ENCODE measurements around the gene IRF5. TPM values are rescaled to one million over a fixed set of nuclear protein-coding genes. Genes with fewer than 3 reads are reported as not detected.

IRF5 gene
- total RNA-seq, 1 experiment from 2014 or later: 0.66 TPM

DNA sequence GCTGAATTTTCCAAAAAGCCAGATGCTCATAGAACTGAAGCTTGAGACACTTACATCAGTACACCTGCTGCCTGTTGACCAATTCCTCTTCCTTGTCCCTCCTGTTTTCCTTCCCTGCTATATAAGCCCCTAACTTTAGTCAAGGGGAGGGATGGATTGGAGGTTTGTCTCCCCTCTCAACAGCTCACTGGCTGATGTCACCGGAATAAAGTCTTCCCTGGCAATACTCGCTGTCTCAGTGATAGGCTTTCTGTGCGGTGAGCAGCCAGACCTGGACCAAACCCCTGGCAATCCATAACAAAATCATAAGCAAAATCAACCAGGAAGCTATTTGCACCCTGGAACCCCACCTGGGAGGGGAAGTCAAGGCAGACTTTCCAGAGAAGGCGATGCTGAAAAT lies 929 bp upstream of the IRF5 start (continued):
- TF ChIP-seq ATF6 (CRISPR knock-in tag; IDR thresholded peaks at IDR 0.05): no peak
- TF ChIP-seq, protein P1, sequence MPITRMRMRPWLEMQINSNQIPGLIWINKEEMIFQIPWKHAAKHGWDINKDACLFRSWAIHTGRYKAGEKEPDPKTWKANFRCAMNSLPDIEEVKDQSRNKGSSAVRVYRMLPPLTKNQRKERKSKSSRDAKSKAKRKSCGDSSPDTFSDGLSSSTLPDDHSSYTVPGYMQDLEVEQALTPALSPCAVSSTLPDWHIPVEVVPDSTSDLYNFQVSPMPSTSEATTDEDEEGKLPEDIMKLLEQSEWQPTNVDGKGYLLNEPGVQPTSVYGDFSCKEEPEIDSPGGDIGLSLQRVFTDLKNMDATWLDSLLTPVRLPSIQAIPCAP (CRISPR knock-in tag; IDR thresholded peaks at IDR 0.05): no peak

DNA sequence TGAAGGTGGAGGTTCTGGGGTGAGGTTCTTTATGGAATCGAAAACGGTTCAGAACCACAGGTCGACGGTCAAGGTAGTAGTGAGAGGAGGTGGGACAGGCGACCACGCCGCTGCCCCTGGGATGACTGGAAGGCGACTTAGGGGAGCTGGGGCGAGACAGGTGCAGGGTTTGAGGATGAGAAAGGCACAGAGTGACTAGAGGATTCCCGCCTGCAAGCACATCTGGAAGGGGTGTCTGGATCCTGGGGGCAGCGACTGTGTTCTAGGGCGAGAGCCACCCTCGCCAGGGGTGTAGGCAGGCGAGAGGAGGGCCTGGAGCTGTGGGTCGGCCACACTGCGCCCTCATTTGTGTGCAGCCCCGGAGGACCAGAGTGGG lies 468 bp upstream of the IRF5 start:
- POLR2A ChIA-PET: no interaction called here
- Mint-ChIP-seq H3K36me3 (no peaks in the 10 kb centered on the region), H3K4me3 (peak overlapping the region; percentile 65), H3K9me3 (no peaks in the 10 kb centered on the region), H3K27ac (no peak overlapping the region), H3K4me1 (peaks cover 14% of the 10 kb centered on the region), H3K27me3 (ENCODE audit: low read depth) (peaks cover 72% of the 10 kb centered on the region)
- no peak for TF ChIP-seq NR2C2 (CRISPR knock-in tag; IDR thresholded peaks at IDR 0.05)
- TF ChIP-seq SMAD3 (CRISPR knock-in tag; IDR thresholded peaks at IDR 0.05; ENCODE audit: borderline replicate concordance): 0 out of 2 replicates have a peak, but pooled peaks have one; percentile 24
- CTCF ChIA-PET: interaction anchor here (0.6 to 2.7 kb wide), 6 partner anchors 10 to 1336 kb away, joined by 3 to 29 read pairs (median 4); no protein-coding TSS in a partner anchor
- no peak; the same call in 1 of the 2 replicates for ATAC-seq
- no peak for DNase-seq (ENCODE audit: low spot score)

- H3K27ac Mint-ChIP-seq: no peak overlapping the region
- TF ChIP-seq ATF3 (CRISPR knock-in tag; conservative IDR thresholded peaks at IDR 0.05) (no peak), ZNF671 (CRISPR knock-in tag; IDR thresholded peaks at IDR 0.05) (no peak), ZNF396 (CRISPR knock-in tag; IDR thresholded peaks at IDR 0.05; ENCODE audit: borderline replicate concordance) (no peak), GRHL2 (CRISPR knock-in tag; IDR thresholded peaks at IDR 0.05; ENCODE audit: insufficient replicate concordance, severe bottlenecking) (no peak), SP1 (CRISPR knock-in tag; conservative IDR thresholded peaks at IDR 0.05) (no peak), RELA (CRISPR knock-in tag; IDR thresholded peaks at IDR 0.05; ENCODE audit: borderline replicate concordance) (no peak), ARID4B (CRISPR knock-in tag; IDR thresholded peaks at IDR 0.05; ENCODE audit: borderline replicate concordance) (no peak), ZBTB21 (CRISPR knock-in tag; IDR thresholded peaks at IDR 0.05; ENCODE audit: borderline replicate concordance) (no peak), ELF4 (CRISPR knock-in tag; IDR thresholded peaks at IDR 0.05; ENCODE audit: low read depth) (no peak), IRF2 (CRISPR knock-in tag; IDR thresholded peaks at IDR 0.05; ENCODE audit: borderline replicate concordance, low read depth) (no peak)
- TF ChIP-seq, protein P2, sequence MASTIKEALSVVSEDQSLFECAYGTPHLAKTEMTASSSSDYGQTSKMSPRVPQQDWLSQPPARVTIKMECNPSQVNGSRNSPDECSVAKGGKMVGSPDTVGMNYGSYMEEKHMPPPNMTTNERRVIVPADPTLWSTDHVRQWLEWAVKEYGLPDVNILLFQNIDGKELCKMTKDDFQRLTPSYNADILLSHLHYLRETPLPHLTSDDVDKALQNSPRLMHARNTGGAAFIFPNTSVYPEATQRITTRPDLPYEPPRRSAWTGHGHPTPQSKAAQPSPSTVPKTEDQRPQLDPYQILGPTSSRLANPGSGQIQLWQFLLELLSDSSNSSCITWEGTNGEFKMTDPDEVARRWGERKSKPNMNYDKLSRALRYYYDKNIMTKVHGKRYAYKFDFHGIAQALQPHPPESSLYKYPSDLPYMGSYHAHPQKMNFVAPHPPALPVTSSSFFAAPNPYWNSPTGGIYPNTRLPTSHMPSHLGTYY (CRISPR knock-in tag; IDR thresholded peaks at IDR 0.05): no peak
- TF ChIP-seq, protein P3, sequence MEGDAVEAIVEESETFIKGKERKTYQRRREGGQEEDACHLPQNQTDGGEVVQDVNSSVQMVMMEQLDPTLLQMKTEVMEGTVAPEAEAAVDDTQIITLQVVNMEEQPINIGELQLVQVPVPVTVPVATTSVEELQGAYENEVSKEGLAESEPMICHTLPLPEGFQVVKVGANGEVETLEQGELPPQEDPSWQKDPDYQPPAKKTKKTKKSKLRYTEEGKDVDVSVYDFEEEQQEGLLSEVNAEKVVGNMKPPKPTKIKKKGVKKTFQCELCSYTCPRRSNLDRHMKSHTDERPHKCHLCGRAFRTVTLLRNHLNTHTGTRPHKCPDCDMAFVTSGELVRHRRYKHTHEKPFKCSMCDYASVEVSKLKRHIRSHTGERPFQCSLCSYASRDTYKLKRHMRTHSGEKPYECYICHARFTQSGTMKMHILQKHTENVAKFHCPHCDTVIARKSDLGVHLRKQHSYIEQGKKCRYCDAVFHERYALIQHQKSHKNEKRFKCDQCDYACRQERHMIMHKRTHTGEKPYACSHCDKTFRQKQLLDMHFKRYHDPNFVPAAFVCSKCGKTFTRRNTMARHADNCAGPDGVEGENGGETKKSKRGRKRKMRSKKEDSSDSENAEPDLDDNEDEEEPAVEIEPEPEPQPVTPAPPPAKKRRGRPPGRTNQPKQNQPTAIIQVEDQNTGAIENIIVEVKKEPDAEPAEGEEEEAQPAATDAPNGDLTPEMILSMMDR (IDR thresholded peaks at IDR 0.05): no peak
- TF ChIP-seq, protein P4, sequence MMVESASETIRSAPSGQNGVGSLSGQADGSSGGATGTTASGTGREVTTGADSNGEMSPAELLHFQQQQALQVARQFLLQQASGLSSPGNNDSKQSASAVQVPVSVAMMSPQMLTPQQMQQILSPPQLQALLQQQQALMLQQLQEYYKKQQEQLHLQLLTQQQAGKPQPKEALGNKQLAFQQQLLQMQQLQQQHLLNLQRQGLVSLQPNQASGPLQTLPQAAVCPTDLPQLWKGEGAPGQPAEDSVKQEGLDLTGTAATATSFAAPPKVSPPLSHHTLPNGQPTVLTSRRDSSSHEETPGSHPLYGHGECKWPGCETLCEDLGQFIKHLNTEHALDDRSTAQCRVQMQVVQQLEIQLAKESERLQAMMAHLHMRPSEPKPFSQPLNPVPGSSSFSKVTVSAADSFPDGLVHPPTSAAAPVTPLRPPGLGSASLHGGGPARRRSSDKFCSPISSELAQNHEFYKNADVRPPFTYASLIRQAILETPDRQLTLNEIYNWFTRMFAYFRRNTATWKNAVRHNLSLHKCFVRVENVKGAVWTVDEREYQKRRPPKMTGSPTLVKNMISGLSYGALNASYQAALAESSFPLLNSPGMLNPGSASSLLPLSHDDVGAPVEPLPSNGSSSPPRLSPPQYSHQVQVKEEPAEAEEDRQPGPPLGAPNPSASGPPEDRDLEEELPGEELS (CRISPR knock-in tag; IDR thresholded peaks at IDR 0.05): no peak
- TF ChIP-seq, protein P1 (CRISPR knock-in tag; IDR thresholded peaks at IDR 0.05): no peak
- peak overlapping the region; percentile 87 for H3K4me3 Mint-ChIP-seq
- H3K27me3 Mint-ChIP-seq (ENCODE audit: low read depth): peaks cover 61% of the 10 kb centered on the region
- POLR2A ChIA-PET: no interaction called here
- DNase-seq (ENCODE audit: low spot score) (no peak), ATAC-seq (peak; percentile 38)
- CTCF ChIA-PET: interaction anchor here (1.0 to 2.7 kb wide), 4 partner anchors 9 to 55 kb away, joined by 3 to 29 read pairs (median 6); no protein-coding TSS in a partner anchor
- no peaks in the 10 kb centered on the region for H3K9me3 Mint-ChIP-seq
- no peaks in the 10 kb centered on the region for H3K36me3 Mint-ChIP-seq
- peaks cover 11% of the 10 kb centered on the region for H3K4me1 Mint-ChIP-seq
Measured at GRCh38 chr7:128938544-128939074, 882 bp downstream of the IRF5 start.
